GM19035 (cell line): ENCODE measurements around the gene VWA3B.
"Not testable (repeated sequence)": the region's sequence is repeated elsewhere in the genome, so short reads cannot be mapped to it uniquely, and the experiment has no call there.

ENCODE experiments used
- ATAC-seq: cut with Tn5 transposase; IDR thresholded peaks from one replicate; pipeline ENCODE4 v1.9.1; 2021; ENCODE audit not compliant: unreplicated experiment

Gene VWA3B

GRCh38 chr2:98317214-98317613, 230.2 kb downstream of the VWA3B start:
- no peak for ATAC-seq

GRCh38 chr2:98320171-98320570, 233.2 kb downstream of the VWA3B start:
- not testable (repeated sequence) for ATAC-seq

DNA sequence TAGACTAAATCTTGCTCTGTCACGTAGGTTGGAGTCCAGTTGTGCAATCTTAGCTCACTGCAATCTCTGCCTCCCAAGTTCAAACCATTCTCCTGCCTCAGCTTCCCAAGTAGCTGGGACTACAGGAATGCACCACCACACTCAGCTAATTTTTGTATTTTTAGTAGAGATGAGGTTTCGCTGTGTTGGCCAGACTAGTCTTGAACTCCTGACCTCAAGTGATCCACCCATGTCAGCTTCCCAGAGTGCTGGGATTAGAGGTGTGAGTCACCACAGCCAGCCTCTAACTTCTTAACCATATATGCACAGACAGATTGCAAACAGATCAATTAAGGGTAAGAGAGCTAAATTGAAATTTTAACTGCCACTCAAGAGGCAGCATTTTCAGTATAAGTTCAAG, 237.2 kb downstream of the VWA3B start:
- no peak for ATAC-seq

- ATAC-seq: no peak
These were observed 240.8 kb downstream of the VWA3B start for GRCh38 chr2:98327776-98328175.

DNA sequence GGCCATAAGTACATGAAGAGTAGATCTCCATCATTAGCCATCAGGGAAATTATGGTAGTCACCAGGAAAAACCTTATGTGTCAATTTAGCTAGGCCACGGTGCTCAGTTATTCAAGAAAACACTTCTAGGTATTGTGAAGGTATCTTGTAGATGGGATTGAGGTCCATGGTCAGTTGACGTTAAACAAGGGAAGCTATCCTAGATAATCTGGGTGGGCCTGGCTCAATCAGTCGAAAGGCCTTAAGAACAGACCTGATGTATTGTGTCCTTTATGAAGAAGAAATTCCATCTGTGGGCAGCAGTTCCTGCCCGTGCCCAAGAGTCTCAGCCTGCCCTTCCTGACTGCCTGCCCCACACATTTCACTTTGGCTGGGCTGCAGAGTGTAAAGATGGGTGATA, 242.6 kb downstream of the VWA3B start:
- no peak for ATAC-seq

DNA sequence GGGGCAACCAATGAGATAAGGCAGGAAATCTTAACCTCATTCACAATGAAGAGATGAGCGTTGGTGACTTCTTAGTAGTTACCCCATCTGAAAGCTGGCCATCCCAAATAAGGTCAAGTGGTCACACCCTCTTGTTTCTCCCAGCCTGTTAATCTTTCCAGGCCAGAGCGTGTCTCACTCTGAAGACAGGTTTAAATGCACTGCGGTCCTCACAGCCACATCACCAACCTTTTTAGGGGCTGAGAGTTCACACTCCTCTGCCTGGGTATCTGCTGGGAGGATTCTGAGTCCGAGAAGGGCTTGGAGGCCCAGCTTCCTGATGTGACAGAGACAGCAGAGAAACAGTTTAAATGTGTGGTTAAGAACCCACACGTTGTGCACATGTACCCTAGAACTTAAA, 246.0 kb downstream of the VWA3B start:
- ATAC-seq: no peak

DNA sequence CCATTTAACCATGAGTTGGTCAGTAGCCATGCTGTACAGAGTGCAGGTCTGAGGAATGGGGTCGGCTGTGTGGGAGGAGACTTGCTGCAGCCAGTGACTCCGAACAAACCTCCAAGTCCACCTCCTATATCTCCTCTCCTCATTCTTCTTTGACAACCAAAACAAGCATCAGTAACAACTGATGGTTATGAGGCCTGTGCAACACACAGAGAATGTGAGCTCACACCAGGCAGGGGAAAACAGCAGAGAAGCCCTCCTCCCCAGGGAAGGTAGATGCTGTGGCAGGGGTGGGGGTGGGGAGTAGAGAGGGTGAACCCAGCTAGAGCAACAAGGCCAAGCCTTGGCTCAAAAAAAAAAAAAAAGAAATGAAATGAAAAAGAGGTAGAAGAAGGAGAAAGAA, 247.0 kb downstream of the VWA3B start:
- no peak for ATAC-seq

DNA sequence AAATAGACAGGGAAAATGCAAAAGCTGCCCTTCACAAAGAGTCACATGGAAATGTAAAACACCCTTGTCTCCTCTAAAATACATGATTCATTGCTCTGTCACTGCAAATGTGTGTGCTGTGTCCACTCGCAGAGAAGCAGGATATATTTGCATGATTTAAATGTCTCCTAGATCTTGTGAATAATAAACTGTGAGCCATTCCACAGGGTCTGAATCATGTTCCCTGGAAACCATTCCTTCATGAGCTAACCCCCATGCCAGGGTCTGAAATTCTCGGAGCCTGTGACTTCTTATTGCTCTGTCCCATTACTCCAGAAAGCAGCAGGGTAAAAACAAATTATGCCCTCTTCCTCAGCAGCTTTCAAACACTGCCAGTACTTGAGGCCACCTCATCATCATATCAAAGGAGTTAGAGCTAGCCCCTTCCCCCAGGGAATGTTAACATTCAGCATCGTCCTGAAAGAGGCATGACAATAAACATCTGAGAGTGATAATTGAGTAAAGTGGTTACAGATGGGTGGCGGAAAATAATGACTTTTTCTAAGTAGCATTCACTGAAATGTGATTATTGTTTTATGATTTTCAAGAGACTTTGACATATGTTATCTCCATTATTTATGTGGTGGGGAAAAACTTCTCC, 247.6 kb downstream of the VWA3B start:
- no peak for ATAC-seq

DNA sequence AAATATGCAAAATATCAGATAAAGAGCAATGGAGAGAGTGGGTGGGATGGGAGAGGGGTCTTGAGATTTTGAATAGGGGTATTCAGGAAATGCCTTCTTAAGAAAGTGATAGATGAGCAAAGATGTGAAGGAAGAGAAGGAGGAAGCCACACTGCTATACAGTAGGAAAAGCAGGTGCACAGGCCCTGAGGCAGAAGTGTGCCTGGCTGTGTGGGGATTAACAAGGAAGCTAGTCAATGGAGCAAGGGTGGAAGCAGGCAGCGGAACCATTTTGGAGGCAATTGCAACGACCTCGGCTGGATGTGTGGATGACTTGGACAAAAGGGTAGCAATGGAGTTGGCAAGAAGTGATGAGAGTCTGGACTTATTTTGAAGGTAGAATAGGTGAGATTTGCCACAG, 248.3 kb downstream of the VWA3B start:
- no peak for ATAC-seq

GRCh38 chr2:98341241-98341640, 254.3 kb downstream of the VWA3B start:
- no peak for ATAC-seq

DNA sequence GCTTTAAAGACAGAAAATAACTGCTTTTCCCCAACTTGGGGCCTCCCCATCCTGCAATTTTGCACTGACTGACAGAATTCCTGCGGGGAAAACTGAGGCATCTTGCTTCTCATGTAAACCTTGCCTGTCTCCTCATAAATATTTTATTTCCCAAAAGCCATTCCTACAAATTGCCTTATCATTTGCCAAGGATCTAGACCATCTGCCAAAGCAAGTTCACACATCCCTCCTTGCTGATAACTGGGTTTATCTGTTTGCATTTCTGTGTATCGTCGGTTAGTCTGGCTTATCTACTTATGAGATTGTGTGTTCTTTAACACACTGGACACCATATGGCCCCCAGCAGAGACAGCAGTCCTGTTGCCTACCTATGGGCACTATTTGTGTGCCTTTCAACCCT, 256.3 kb downstream of the VWA3B start:
- no peak for ATAC-seq

DNA sequence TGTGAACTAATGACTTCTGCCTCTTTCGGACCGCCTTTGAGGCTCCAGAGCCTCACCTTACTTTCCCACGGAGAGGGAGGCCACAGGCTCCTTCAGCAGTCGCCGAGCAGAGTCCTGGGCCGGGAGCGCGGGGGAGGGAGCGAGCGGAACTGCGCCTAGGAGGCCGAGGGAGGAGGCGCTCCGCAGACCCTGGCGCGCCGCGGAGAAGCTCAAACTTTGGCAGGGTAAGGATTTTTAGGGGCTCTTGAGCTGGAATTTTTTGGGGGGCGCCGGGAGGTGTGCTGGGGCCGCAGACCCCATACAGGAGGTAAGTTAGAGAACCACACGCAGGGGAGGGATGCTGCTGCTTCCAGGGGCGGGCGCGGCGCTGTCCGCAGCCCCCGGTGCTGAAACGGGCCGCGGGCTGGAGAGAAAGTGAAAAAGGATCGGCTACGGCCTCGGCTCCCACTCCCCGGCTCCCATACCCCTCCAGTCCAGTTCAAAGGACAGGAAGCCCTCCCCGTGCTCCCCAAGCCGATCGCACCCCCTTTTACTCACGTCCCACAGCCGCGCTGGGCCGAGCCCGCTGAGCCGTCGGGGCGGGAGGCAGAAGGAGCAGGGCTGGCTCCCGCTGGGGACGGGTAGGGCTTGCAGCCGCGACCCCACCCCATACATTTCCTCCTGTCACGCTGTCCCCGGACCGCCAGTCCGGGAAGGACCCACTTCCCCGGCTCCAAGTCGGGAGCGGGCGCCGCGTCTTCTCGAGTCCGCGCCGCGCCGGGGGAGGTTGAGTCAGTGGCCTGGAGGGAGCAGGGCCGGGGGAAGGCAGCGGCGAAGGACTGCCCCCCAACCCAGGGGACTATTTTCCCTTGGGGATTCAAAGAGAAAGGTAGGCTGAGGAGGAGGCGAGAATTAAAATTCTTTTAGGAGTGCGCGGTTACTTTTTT, 259.6 kb downstream of the VWA3B start, which contains the start of gene CNGA3:
CNGA3 (plus strand) TSS at position 146 of the 926 bp plus-strand sequence. CDS start 23,520 bp downstream, outside the sequence.
- ATAC-seq: no peak

DNA sequence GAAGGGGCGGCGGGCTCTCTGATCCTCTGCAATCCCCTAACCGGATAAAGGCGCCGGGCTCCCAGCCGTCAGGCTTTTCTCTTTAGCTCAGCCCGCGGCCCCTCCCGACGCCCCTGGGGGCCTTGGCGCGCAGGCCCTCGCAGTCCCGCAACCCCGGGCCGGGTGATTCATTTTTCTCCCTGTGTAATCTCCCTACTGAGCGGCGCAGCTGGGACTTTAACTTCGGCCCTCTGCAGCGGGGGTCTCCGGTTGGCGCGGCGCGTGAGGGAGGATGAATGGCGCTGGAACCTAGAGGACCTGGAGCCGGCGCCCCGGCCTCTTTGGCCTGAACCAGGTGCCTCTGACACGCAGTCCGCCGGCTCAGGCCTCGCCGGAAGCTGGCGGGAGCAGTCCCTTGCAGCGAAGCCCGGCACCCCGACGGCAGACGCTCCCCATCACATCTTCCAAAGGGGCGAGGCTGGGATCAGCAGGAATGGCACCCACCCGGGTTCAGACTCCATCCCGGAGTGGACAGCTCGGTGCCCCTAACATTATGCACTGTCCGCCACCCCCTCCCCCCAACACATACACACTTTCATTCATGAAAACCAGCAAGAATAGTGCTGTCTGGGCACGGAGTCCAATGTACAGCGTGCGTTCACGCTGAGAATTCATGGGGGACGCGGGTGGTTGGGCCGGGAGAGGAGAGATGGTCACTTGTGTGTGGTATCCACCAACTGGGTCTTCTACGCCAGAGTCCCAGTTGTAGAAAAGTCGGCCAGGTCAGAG, 260.5 kb downstream of the VWA3B start:
- no peak for ATAC-seq

DNA sequence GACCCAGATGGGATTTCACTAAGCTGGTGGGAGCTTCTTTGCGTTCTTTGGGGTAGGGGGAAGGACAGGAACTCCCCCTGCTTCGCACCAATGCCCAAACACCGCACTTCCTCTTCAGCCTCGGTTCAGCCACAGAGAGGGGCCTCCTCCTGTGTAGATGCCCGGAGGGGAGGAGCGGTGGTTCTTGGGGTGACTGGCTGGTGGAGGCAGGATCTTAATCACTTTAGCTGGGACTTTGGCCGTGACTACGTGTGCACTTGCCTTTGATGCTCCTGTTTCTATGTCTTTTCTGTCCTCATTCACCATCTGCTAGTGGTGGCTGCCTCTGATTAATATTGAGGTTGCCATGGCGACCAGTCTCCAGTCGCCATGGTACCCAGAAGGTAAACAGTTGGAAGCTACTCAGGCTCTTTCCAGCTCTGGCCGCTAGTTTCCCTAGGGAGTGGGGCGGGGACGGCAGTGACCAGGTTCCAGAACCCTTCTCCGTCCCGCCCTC, 261.1 kb downstream of the VWA3B start:
- no peak for ATAC-seq

- no peak for ATAC-seq
These were observed 263.4 kb downstream of the VWA3B start for GRCh38 chr2:98350411-98350810.

DNA sequence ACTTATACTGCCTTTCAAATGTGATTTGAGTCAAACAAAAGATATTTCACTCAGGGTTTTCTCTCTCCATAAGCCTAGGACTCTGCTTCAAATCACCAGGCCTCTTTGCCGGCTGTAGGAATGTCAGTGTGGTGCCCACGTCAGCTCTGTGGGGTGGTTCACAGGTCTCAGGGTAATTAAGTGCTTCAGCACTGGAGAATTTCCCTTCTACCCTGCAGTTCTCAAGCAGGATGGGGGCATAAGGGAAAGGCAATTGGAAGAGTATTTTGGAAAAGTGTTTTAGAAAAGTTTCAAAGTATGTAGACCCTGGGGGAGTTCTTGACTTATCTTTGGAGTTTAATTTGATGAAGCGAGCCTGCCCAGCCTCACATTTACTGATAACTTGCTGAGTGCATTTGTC, 268.9 kb downstream of the VWA3B start:
- ATAC-seq: no peak

- no peak for ATAC-seq
These were observed 269.8 kb downstream of the VWA3B start for GRCh38 chr2:98356729-98357128.

- no peak for ATAC-seq
These were observed 270.9 kb downstream of the VWA3B start for GRCh38 chr2:98357849-98358248.

- no peak for ATAC-seq
These were observed 273.0 kb downstream of the VWA3B start for GRCh38 chr2:98359986-98360385.
